Esophagus squamous epithelium (tissue), 4 donors: ENCODE results near the gene CBLB.

Experiments
- CTCF ChIP-seq, 6 experiments: fragments of 450-650 bp in 4 of 6; fragments of 200-600 bp in 2 of 6; sonication (generic) in 2 of 6; IDR thresholded peaks; one replicate each; pipeline ENCODE4 v1.5.1; 2016 to 2019; ENCODE audit warnings: antibody characterized with exemption in 6 of 6, mild to moderate bottlenecking in 4 of 6, moderate library complexity in 4 of 6
- POLR2A ChIP-seq, 4 donors: fragments of 450-650 bp; IDR thresholded peaks; one replicate each; pipeline ENCODE4 v1.6.1; 2017; ENCODE audit warnings: antibody characterized with exemption in 4 of 4, mild to moderate bottlenecking in 4 of 4, moderate library complexity in 3 of 4

- TF ChIP-seq CTCF (IDR thresholded peaks at IDR 0.05) (no peak), POLR2A (IDR thresholded peaks at IDR 0.05) (no peak)
Observed at GRCh38 chr3:105614288-105615030, 254.4 kb downstream of the CBLB start.
